IgD-negative memory B cell (primary cell): ENCODE data around the gene NOL4L. TPM values are rescaled to one million over a fixed set of nuclear protein-coding genes. Genes with fewer than 3 reads are reported as not detected.

Source experiments
- H3K27ac Mint-ChIP-seq, 3 donors: one replicate each; pipeline ENCODE4 v1.8.0; 2020 to 2022; ENCODE audit warnings: mild to moderate bottlenecking in 3 of 3, mixed read lengths in 3 of 3, moderate library complexity in 1 of 3
- H3K27me3 Mint-ChIP-seq: one replicate; pipeline ENCODE4 v1.8.0; 2021; ENCODE audit warnings: mixed read lengths
- H3K36me3 Mint-ChIP-seq: one replicate; pipeline ENCODE4 v1.8.0; 2020; ENCODE audit warnings: mild to moderate bottlenecking, mixed read lengths
- H3K4me1 Mint-ChIP-seq, 3 donors: one replicate each; pipeline ENCODE4 v1.8.0; 2020 to 2022; ENCODE audit warnings: mixed read lengths in 3 of 3, mild to moderate bottlenecking in 1 of 3
- H3K4me3 Mint-ChIP-seq, 4 donors: one replicate each; pipeline ENCODE4 v1.8.0; 2020 to 2022; ENCODE audit warnings: mild to moderate bottlenecking in 4 of 4, mixed read lengths in 4 of 4, moderate library complexity in 3 of 4
- H3K9me3 Mint-ChIP-seq, 3 donors: one replicate each; pipeline ENCODE4 v1.8.0; 2020 to 2021; ENCODE audit warnings: mixed read lengths in 3 of 3, mild to moderate bottlenecking in 1 of 3
- polyA plus RNA-seq: library from polyadenylated mRNA; unstranded; fragments of 300-500 nt; fragmentation: Illumina TruSeq; gene quantifications from one replicate; pipeline ENCODE4 v1.2.3, GENCODE V29; 2021

The NOL4L gene
- polyA plus RNA-seq, 1 donor from 2014 or later = 7.3 TPM

DNA sequence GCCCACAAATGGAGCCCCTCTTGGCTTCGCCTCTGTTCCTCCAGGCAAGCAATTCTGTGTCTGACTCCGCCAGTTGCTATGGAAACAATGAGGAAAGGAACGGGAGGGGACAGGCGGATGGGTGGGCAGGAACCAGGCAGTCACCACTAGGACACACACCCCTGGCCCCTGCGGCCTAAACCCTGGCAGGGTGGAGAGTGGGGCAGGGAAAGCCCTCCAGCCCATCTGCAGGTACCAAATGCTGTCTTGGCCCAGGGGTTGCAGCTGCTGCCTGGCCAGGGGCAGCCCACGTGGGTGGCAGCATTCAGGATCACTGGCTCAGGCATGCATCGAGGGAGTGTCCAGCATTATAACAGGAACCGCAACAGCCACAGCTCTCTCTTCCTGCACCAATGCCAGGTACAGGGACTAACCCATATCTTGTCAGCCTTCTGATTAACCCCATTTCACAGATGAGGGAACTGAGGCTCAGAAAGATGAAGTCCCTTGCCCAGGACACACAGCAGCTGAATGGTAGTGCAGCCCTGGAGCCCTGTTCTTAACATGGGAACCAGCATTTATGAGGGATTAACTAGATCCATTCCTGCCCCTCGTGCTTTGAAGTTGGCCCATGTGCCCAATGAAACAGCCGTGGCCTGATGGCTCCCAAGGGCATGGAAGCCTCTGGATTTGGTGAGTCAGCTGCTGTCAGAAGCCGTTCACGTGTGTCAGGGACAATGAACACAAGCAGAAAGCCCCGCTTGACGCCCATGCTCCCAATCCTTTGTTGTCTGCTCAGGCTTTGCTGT, 66.3 kb downstream of the NOL4L start:
- Mint-ChIP-seq H3K9me3 (no peaks in the 10 kb centered on the region), H3K4me3 (peak overlapping the region in 1 of 4 donors; percentile 39), H3K27me3 (no peaks in the 10 kb centered on the region), H3K4me1 (peaks cover 15 to 26% (median 19%) of the 10 kb centered on the region in 3 donors), H3K36me3 (peaks cover 19% of the 10 kb centered on the region), H3K27ac (no peak overlapping the region)

DNA sequence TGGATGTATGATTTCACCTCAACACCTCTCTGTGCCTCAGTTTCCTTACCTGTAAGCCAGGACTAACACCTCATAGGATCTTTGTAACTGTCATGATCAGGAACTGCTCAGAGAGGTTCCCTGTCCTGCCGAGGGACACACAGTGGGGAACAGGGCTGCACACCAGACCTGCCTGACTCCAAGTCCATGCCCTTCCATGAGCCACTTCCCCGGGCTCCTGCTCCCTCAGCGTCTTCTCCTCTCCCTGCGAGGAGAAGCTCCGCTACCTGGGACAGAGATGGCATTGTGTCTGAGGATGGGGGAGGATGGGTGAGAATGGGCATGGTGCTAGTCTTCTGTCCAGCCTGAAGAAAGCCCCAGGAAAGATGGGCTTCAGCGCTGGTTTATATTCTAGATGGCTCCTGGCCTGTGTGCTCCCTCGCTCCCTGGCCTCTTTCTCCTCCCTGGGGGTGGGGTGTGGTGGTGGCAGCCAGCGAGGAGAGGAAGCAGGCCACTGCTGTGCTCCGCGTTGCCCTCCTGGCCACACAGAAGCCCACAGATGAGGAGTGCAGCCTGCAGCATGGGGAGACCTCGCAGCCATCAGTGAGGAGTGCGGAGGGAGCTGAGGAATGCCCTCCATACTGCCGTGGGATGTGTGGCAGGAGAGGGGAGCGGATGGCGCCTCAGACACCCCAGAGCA, 67.1 kb downstream of the NOL4L start:
- Mint-ChIP-seq H3K4me3 (no peak overlapping the region), H3K9me3 (no peaks in the 10 kb centered on the region), H3K27ac (no peak overlapping the region), H3K27me3 (no peaks in the 10 kb centered on the region), H3K36me3 (peaks cover 20% of the 10 kb centered on the region), H3K4me1 (peaks cover 11 to 22% (median 15%) of the 10 kb centered on the region in 3 donors)

DNA sequence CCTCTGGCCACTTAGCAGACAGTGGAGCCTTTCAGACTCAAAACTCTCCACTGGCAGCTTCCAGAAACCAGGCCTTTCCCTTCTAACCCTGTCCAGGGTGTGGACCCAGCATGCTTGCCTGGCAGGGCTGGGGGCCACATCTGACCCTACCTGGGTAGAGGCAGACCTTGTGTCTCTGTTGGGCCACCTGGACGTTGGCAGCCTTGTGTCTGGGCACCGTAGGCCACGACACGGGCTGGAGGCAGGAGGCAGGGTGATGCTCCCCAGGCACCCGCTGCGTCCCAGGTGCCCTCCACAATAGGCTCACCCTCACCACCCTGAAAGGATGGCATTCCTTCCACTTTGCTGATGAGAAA, 67.6 kb downstream of the NOL4L start:
- no peak overlapping the region for H3K4me3 Mint-ChIP-seq
- H3K27me3 Mint-ChIP-seq = no peaks in the 10 kb centered on the region
- H3K9me3 Mint-ChIP-seq = no peaks in the 10 kb centered on the region
- H3K36me3 Mint-ChIP-seq = peaks cover 20% of the 10 kb centered on the region
- H3K4me1 Mint-ChIP-seq = peaks cover 5 to 17% (median 13%) of the 10 kb centered on the region in 3 donors
- no peak overlapping the region for H3K27ac Mint-ChIP-seq

DNA sequence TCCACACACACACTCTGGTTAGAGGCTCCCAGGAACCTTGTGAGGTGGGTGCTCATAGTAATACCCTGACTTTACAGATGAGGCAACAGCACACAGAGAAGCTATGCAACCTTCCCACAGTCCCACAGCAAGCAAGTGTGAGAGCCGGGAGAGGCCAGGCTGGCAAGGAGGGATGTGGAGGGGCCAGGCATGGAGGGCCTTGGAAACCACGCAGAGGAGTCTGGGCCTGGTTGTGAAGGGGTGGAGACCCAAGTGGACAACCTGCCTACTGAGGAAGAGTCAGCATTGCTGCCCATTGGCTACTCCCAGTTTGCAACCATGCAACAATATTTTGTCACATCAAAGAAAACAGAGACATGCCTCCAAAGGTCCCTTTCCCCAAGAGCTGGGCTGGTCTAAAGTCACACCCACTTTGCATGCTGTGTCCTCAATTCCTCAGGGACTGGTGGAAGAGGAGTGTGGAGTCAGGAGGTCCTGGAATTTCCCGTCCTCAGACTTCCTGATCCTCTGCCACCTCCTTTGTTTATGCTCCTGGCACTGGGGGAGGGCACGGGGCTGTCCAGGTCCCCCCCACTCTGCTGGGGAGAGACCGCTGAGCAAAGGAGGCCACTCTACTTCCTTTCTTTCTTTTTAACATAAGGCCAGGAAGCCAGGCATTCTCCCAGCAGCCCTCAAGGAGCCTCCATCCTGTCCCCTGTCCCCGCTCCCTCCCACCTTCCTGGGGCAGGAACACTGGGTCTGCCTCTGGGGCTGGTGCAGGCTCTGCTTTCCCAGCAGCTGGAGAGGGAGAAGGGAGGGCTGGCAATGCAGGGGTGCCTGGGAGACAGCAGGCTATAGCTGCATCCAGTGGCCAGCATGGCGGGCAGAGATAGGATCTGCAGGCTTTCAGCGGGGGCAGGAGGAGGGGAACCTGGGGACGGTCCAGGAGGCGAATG, 68.3 kb downstream of the NOL4L start:
- peaks cover 4 to 10% (median 6%) of the 10 kb centered on the region in 3 donors for H3K4me1 Mint-ChIP-seq
- no peaks in the 10 kb centered on the region for H3K9me3 Mint-ChIP-seq
- H3K36me3 Mint-ChIP-seq = peaks cover 20% of the 10 kb centered on the region
- H3K4me3 Mint-ChIP-seq = no peak overlapping the region
- no peaks in the 10 kb centered on the region for H3K27me3 Mint-ChIP-seq
- H3K27ac Mint-ChIP-seq = peak overlapping the region in 1 of 3 donors; percentile 63

DNA sequence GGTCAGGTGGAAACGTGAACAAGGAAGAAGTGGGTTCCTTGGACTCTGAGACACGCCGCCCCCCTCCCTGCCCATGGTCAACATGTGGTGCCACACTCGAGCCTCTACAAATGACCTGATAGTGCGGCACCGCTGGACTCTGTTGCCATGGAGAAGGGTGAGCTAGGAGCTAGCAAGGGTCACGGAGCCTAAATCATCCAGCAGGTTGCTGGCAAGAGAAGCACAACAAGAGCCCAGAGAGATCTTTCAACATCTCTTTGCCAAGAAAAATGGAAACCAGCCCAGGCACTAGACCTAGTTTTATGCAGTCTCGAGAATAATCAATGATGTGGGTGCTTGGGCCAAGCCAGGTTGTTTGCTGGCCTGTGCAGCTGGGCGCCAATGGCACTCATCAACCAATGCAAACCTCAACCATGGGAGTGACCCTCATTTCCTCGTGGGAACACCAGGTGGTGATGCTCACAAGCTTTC, 69.5 kb downstream of the NOL4L start:
- Mint-ChIP-seq H3K4me3 (no peak overlapping the region), H3K27ac (peak overlapping the region in 1 of 3 donors; percentile 63), H3K27me3 (no peaks in the 10 kb centered on the region), H3K4me1 (peaks cover 0 to 4% (median 0%) of the 10 kb centered on the region in 3 donors), H3K9me3 (no peaks in the 10 kb centered on the region), H3K36me3 (peaks cover 18% of the 10 kb centered on the region)

DNA sequence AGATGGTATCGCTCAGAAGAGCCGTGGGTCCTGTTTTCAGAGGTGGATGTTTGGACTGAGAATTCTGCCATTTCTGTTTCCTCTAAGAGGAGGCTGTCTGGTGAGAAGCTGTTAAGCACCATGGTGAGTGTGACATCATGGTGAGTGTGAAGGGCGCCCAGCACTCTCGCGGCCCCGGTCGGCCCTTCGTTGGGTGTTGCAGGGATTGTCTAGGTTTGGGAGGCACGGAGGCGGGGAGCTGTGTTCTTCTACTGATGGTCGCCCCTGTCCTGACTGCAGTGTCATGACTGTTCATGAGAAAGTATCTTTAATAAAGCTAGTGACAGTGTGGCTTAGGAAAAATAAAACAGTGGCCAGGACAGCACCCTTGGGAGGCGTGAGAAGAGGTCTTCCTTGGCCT, 70.4 kb downstream of the NOL4L start:
- Mint-ChIP-seq H3K4me3 (no peak overlapping the region), H3K27ac (peak overlapping the region in 1 of 3 donors; percentile 46), H3K9me3 (no peaks in the 10 kb centered on the region), H3K36me3 (peaks cover 16% of the 10 kb centered on the region), H3K27me3 (no peaks in the 10 kb centered on the region), H3K4me1 (peaks cover under 1 to 9% (median 2%) of the 10 kb centered on the region in 3 donors)

DNA sequence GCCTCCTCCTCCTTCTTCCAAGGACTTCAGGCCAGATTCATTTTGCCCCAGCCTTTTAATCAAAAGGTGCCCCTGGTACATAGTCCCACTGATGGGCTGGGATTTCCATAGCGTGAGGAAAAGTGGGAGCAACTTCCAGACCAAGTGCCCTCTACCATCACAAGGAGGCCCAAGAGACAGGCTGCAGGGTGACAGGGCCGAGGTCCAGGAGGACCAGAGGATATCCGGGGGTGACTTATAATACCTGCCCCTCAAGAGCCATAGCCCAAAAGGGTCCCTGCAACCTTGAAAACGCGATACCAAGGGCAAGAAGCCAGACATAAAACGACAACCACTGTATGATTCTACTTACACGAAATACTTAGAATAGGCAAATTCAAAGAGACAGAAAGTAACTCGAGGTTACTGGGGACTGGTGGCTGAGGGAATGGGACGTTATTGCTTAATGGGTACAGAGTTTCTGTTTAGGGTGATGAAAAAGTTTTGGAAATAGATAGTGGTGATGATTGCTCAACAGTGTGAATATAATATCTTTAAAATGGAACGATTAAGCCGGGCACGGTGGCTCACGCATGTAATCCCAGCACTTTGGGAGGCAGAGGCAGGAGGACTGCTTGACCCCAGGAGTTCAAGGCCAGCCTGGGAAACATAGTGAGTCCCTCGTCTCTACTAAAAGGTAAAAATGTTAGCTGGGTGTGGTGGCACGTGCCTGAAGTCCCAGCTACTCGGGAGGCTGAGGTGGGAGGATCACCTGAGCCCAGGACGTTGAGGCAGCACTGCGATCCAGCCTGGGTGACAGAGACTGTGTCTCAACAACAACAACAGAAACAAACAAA, 71.9 kb downstream of the NOL4L start:
- Mint-ChIP-seq H3K27ac (no peak overlapping the region), H3K4me1 (peaks cover 7 to 18% (median 11%) of the 10 kb centered on the region in 3 donors), H3K4me3 (peak overlapping the region in 1 of 4 donors; percentile 9)

DNA sequence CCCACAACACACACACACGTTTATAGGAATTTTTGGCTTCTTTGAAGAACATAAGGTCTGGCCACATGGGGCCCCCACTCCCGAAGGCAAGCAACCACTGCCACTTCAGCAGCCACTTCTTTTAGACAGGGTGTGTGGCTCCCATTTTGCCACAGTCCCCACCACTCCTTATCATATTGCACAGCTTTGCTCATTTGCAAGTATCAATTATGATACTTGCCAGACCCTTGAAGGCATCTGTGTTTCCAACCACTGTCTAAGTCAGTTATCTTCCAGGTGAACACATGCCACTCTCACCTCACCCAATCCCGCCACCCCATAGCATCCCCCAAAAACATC, 73.1 kb downstream of the NOL4L start:
- Mint-ChIP-seq H3K36me3 (peaks cover 18% of the 10 kb centered on the region), H3K27me3 (no peaks in the 10 kb centered on the region), H3K4me3 (peak overlapping the region in 1 of 4 donors; percentile 69), H3K27ac (peak overlapping the region in 1 of 3 donors; percentile 88), H3K9me3 (no peaks in the 10 kb centered on the region), H3K4me1 (peaks cover 9 to 18% (median 11%) of the 10 kb centered on the region in 3 donors)

More for the DNA sequence above, 71.9 kb downstream of the NOL4L start:
- Mint-ChIP-seq H3K36me3 (peaks cover 18% of the 10 kb centered on the region), H3K9me3 (no peaks in the 10 kb centered on the region), H3K27me3 (no peaks in the 10 kb centered on the region)

DNA sequence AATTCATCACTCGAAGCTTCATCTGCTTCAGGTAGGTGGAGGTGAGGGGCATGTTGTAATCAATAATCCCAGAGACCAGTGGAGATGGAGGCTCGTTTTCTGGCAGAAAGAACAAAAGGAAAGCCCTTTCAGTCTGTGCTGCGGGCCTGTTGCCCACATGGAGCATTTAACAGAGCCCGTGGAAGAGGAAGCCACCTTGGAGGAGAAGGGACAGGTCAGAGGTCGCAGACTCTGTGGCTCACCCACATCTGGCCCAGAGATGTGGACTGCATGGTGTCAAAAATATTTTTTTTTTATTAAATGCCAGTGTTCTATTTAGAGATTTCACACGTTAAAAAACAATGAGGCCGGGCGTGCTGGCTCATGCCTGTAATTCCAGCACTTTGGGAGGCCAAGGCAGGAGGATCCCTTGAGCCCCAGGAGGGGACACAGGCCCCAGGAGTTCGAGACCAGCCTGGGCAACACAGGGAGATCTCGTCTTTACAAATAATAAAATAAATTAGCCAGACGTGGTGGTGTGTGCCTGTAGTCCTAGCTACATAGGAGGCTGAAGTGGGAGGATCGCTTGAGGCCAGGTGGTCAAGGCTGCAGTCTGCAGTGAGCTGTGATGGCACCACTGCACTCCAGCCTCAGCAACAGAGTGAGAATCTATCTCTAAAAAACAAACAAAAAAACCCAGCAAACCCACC, 73.6 kb downstream of the NOL4L start:
- H3K4me1 Mint-ChIP-seq = peaks cover 9 to 18% (median 11%) of the 10 kb centered on the region in 3 donors
- H3K36me3 Mint-ChIP-seq = peaks cover 18% of the 10 kb centered on the region
- H3K27ac Mint-ChIP-seq = peak overlapping the region in 1 of 3 donors; percentile 88
- H3K27me3 Mint-ChIP-seq = no peaks in the 10 kb centered on the region
- peak overlapping the region in 1 of 4 donors; percentile 69 for H3K4me3 Mint-ChIP-seq
- H3K9me3 Mint-ChIP-seq = no peaks in the 10 kb centered on the region

DNA sequence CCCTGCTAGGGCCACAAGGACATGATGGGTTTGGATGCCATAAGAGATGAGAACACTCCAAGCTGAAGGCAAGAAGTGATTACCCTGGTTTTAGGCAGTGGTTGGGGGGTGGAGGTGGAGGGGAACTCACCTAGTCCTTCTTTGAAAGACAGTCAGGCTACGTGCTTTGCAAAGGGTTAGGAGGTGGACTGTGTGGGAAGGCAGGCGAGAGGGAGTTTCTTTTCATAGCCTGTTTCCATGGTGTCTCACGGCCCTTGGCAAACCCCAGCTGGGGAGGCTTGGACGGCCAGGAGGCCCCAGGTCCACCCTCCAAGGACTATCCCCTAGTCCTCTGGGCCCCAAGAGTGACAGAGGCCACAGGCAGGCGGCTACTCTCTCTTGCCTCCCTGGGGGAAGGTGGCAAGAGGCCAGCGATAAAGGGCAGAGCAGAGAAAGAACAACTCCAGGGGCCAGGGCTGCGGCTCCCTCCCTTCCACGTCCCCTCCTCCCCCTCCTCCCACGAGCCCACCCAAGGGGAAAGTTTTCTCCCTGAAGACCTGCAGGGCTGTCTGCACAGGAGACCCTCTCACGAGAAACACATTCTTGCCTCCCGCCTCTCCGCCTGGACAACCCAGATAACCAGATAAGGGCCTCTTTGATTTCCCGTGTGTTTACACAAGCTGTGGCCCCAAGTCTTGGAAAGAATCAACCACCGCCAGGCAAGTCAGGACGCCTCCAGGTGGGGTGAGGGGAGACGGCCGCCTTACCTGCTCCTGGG, 74.4 kb downstream of the NOL4L start:
- Mint-ChIP-seq H3K9me3 (no peaks in the 10 kb centered on the region), H3K4me3 (peak overlapping the region in 1 of 4 donors; percentile 25), H3K27ac (peak overlapping the region in 1 of 3 donors; percentile 39), H3K4me1 (peaks cover 9 to 18% (median 11%) of the 10 kb centered on the region in 3 donors), H3K36me3 (peaks cover 14% of the 10 kb centered on the region), H3K27me3 (no peaks in the 10 kb centered on the region)

DNA sequence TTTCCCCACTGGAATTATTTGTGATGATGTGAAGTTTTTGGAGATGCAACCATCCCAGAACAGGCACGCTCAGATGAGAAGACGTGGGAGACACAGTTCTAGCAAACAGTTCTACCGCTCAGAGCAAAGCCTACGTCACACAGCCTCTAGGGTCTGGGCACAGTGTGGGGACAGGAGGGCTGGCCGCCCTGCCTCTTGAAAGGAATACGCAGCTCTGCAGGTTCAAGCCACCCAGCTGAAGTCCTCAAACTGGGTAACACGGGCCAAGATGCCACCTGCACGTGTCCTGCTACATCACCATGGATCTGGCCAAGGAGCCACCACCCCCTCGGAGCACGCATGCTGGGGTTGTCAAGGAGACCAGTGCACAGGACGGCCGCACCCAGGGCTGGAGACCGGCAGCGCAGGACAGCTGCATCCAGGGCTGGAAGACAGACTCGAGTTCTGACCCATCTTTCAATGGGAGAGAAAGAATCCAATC, 75.0 kb downstream of the NOL4L start:
- Mint-ChIP-seq H3K36me3 (peaks cover 14% of the 10 kb centered on the region), H3K9me3 (no peaks in the 10 kb centered on the region), H3K27ac (peak overlapping the region; percentile 26 to 47 (median 39)), H3K4me3 (peak overlapping the region in 3 of 4 donors; percentile 48 to 82 (median 78)), H3K4me1 (peaks cover 11 to 20% (median 12%) of the 10 kb centered on the region in 3 donors), H3K27me3 (no peaks in the 10 kb centered on the region)

DNA sequence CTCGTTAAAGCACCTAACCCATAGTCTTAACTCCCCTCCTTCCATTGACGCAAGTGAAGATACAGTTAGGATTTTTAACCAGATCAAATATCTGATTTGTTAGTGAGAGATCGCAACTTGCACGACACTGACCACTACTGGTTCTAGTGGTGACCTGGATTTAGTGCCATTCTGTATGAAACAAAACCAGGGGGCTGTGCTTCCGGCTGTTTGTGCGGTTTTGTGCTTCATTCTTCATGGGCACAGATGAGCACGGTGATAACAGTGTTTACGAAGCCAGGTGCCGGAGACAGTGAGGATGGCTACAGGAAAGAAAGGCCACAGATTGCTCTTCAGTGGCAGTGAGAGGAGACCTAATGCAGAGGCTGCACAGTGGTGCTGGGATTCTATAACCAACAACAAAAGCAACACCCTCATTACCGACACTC, 75.5 kb downstream of the NOL4L start:
- peak overlapping the region; percentile 1 to 47 (median 26) for H3K27ac Mint-ChIP-seq
- peaks cover 11 to 17% (median 12%) of the 10 kb centered on the region in 3 donors for H3K4me1 Mint-ChIP-seq
- H3K27me3 Mint-ChIP-seq = no peaks in the 10 kb centered on the region
- H3K36me3 Mint-ChIP-seq = peaks cover 11% of the 10 kb centered on the region
- peak overlapping the region in 3 of 4 donors; percentile 48 to 82 (median 78) for H3K4me3 Mint-ChIP-seq
- no peaks in the 10 kb centered on the region for H3K9me3 Mint-ChIP-seq

DNA sequence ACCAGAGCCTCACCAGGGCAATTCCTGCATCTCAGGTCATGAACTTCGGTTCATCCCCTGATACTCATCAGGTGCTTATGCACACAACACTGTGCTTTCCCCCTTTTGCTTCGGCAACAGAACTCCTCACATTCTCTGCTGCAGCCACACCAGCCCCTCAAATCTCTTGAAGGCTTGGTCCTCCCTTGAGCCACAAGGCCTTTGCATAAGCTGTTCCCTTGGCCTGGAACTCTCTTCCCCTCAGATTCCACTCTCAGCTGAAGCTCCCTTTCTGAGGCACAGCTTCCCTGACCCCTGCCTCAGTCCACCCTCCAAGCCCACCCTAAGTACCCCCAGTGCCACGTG, 76.4 kb downstream of the NOL4L start:
- H3K36me3 Mint-ChIP-seq = peaks cover 4% of the 10 kb centered on the region
- H3K27ac Mint-ChIP-seq = peak overlapping the region in 1 of 3 donors; percentile 95
- H3K27me3 Mint-ChIP-seq = no peaks in the 10 kb centered on the region
- H3K9me3 Mint-ChIP-seq = peaks cover 0 to 1% (median 0%) of the 10 kb centered on the region in 3 donors
- H3K4me1 Mint-ChIP-seq = peaks cover 11 to 17% (median 12%) of the 10 kb centered on the region in 3 donors
- no peak overlapping the region for H3K4me3 Mint-ChIP-seq
